Stimulated activated CD8-positive, alpha-beta memory T cell treated with anti-CD3 and anti-CD28 coated beads, Interleukin-15, amount 100 ng/mL, for 4 hours (primary cell): Measurements from ENCODE around the gene RAE1.

ENCODE experiments used
- DNase-seq, 2 donors: peaks; one replicate each; pipeline ENCODE4 v3.0.0-alpha.2; 2020; ENCODE audit warnings: low read depth in 2 of 2

The RAE1 gene

GRCh38 chr20:57400231-57400701 is 49.2 kb downstream of the RAE1 start:
- no peak for DNase-seq

- no peak for DNase-seq
Measured at GRCh38 chr20:57400821-57401564, 49.9 kb downstream of the RAE1 start.

- DNase-seq, result no peak
Measured at GRCh38 chr20:57401565-57401918, 50.5 kb downstream of the RAE1 start.

GRCh38 chr20:57402206-57403125 is 51.4 kb downstream of the RAE1 start:
- DNase-seq, result no peak

- no peak for DNase-seq
Measured at GRCh38 chr20:57403216-57403615, 52.2 kb downstream of the RAE1 start.

- no peak for DNase-seq
Measured at GRCh38 chr20:57404006-57404405, 53.0 kb downstream of the RAE1 start.

GRCh38 chr20:57404419-57405072 is 53.5 kb downstream of the RAE1 start:
- no peak for DNase-seq

GRCh38 chr20:57405236-57406016 is 54.4 kb downstream of the RAE1 start:
- DNase-seq, result no peak

GRCh38 chr20:57407541-57407956 is 56.5 kb downstream of the RAE1 start:
- DNase-seq, result no peak

GRCh38 chr20:57408131-57408530 is 57.1 kb downstream of the RAE1 start:
- DNase-seq, result no peak

- DNase-seq, result no peak
Measured at GRCh38 chr20:57408536-57409233, 57.6 kb downstream of the RAE1 start.

GRCh38 chr20:57409316-57409671 is 58.2 kb downstream of the RAE1 start:
- DNase-seq, result no peak

GRCh38 chr20:57409672-57410397 is 58.8 kb downstream of the RAE1 start:
- no peak for DNase-seq

- no peak for DNase-seq
Measured at GRCh38 chr20:57410398-57410920, 59.4 kb downstream of the RAE1 start.

GRCh38 chr20:57410924-57411323 is 59.9 kb downstream of the RAE1 start:
- DNase-seq, result no peak

GRCh38 chr20:57411406-57412283 is 60.6 kb downstream of the RAE1 start:
- DNase-seq, result no peak

- no peak for DNase-seq
Measured at GRCh38 chr20:57412347-57413029, 61.4 kb downstream of the RAE1 start.

- no peak for DNase-seq
Measured at GRCh38 chr20:57413986-57414385, 62.9 kb downstream of the RAE1 start.
